Parietal lobe (tissue), 2 donors: ENCODE results near the gene CASP6. TPM values are rescaled to one million over a fixed set of nuclear protein-coding genes. Genes with fewer than 3 reads are reported as not detected.

ENCODE experiments used
- small RNA-seq: library from RNA; depleted of rRNA; stranded (forward); fragments of <200 nt; gene quantifications from one replicate; pipeline ENCODE3, GENCODE V24; 2014; ENCODE audit warnings: low replicate concordance
- total RNA-seq: library from RNA; depleted of rRNA; stranded (reverse); fragments of >200 nt; gene quantifications from one replicate; pipeline ENCODE4 v1.2.3, GENCODE V29; 2014

Gene CASP6
- total RNA-seq, result 17.2 TPM

DNA sequence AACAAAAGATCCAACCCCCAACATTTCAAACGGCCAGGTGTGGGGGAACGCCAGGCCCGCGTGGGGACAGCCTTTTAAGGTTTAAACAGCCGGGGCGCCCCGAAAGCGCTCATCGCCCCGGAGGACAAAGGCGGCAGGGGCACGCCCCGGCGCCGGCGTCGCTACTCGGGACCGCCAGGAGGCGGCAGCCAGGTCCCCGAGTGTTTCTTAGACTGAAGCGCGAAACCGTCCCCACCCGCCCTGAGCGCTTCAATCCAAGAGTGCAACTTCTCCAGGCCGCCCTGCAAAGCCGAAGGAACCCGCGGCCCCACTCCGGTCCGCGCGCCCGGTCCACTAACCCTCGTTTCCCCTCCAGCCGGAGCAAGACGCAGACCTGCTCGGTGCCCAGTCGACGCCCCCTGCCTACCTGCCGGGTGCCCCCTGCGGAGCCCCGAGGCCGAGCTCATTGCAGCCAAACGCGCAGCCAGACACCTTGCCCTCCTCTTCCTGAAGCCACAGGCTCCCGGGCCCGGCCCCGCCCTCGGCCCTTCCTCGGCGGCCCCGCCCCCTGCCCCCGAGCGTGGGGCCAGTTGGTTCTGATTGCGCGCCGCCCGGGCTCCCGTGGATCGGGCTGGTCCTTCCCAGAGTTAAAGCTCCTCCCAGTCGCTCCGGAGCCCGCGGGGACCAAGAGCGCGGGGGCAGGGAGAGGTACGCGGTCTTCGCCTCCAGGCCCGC, at the start of gene CASP6:
CASP6 (minus strand) TSS at position 496 of the 714 bp plus-strand sequence; CDS start at position 446, 50 bp downstream.

DNA sequence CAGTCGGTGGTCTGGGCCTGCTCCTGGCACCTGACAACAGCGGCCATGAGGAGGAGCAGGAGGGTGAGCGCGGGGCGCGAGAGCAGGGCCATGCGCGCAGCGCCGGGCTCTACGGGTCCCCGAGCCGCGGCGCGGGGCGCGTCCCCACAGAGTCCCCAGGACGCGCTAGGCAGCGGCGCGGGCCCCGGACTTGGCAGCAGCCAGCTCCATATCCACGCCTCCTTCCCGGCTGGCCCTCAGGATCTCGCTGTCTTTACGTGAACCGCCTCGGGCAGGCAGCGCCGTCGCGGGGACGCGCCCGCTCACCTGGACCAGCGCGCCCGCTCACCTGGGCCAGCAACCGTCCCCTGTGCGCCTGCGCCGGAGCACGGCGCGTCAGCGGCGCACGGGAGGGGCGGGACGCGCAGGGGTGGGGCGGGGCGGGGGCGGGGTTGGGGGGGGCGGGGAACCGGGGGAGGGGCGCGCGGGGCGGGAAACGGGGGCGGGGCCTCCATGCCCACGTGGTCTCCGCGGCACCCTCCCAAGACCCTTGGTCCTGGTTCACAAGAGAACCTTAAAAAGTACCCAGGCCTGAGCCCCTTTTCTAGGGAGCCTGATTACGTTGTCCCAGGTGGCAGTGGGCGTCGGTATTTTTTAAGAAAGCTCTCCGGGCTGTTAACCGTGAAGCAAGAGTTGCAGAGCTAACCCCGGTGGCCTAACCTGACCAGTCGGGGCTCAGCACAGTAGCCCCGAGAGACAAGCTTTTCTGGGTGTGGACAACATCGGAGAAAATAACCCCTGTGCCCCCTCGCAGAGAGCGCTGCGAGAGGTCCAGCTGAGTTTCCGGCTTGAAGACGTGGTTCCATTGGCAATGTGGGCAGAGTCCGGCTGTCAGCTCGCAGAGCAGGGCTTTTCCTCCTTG, 26.7 kb upstream of the CASP6 start, which contains the start of gene PLA2G12A:
PLA2G12A (minus strand) TSS at position 353 of the 901 bp plus-strand sequence; CDS start at position 92, 261 bp downstream.

Small RNA genes within 50 kb of the gene (small RNA-seq; reads per million reads assigned to genes)
- not detected for gene HIGD1AP14

Other genes starting within 250 kb of the CASP6 start
- 31.0 TPM for gene MCUB, start 143.2 kb downstream of the CASP6 start, total RNA-seq
- gene PLA2G12A, start 26.6 kb upstream of the CASP6 start, total RNA-seq, result 26.0 TPM
- gene CFI, start 98.6 kb upstream of the CASP6 start, total RNA-seq, result 1.6 TPM
- gene GAR1, start 112.3 kb upstream of the CASP6 start, total RNA-seq, result 6.3 TPM
- gene RRH, start 124.5 kb upstream of the CASP6 start, total RNA-seq, result 0.31 TPM
- 0.31 TPM for gene LRIT3, start 144.7 kb upstream of the CASP6 start, total RNA-seq
- gene EGF, start 209.4 kb upstream of the CASP6 start, total RNA-seq, result 0.31 TPM